HUES64 (cell line): ENCODE results near the gene TPP1.
A peak's percentile ranks its signal among the peaks of the same experiment; 100 is the strongest.

ENCODE experiments used
- H3K27ac ChIP-seq: 2 replicates; pipeline ENCODE4 v1.7.0; 2013; ENCODE audit warnings: low read depth, low read length, inconsistent platforms
- H3K27me3 ChIP-seq: 2 replicates; pipeline ENCODE4 v1.6.1; 2013; ENCODE audit warnings: mild to moderate bottlenecking, low read length; ENCODE audit not compliant: insufficient read depth
- H3K36me3 ChIP-seq: 2 replicates; pipeline ENCODE4 v1.6.1; 2013; ENCODE audit warnings: mild to moderate bottlenecking, low read length; ENCODE audit not compliant: insufficient read depth
- H3K4me1 ChIP-seq: 2 replicates; pipeline ENCODE4 v1.6.1; 2013; ENCODE audit warnings: mild to moderate bottlenecking, low read length, moderate library complexity; ENCODE audit not compliant: insufficient read depth
- H3K4me3 ChIP-seq: 2 replicates; pipeline ENCODE4 v1.5.1; 2013; ENCODE audit warnings: mild to moderate bottlenecking, low read length, moderate library complexity
- H3K9ac ChIP-seq: 2 replicates; pipeline ENCODE4 v1.6.1; 2013; ENCODE audit warnings: mild to moderate bottlenecking, low read depth, low read length
- H3K9me3 ChIP-seq: 2 replicates; pipeline ENCODE4 v1.6.1; 2013; ENCODE audit warnings: low read depth, low read length; ENCODE audit not compliant: insufficient read depth
- WGBS: fragments of 150-250, 120-280 bp; methylation state at CpG from one replicate; pipeline ENCODE4 v1.1.7; 2013; ENCODE audit warnings: missing lambda C conversion rate; 5-methylcytosine and 5-hydroxymethylcytosine counted together

The TPP1 gene

GRCh38 chr11:6626971-6627761 lies 7.9 kb upstream of the TPP1 start:
- no peaks in the 10 kb centered on the region; the same call in 1 of the 2 replicates for H3K4me1 ChIP-seq
- no peak overlapping the region for H3K4me3 ChIP-seq
- H3K27me3 ChIP-seq = peaks cover 38% of the 10 kb centered on the region
- H3K27ac ChIP-seq = no peak overlapping the region
- H3K9me3 ChIP-seq = no peaks in the 10 kb centered on the region
- H3K36me3 ChIP-seq = peaks cover 25% of the 10 kb centered on the region
- WGBS = 90% methylated on average over 19 of the region's 19 CpGs
- H3K9ac ChIP-seq = no peak overlapping the region

- no peaks in the 10 kb centered on the region; the same call in none of the 2 replicates for H3K4me1 ChIP-seq
- H3K9me3 ChIP-seq = no peaks in the 10 kb centered on the region
- H3K27me3 ChIP-seq = peaks cover 26% of the 10 kb centered on the region
- no peak overlapping the region for H3K27ac ChIP-seq
- no peak overlapping the region for H3K9ac ChIP-seq
- H3K4me3 ChIP-seq = no peak overlapping the region
- H3K36me3 ChIP-seq = peaks cover 25% of the 10 kb centered on the region
- WGBS = 96% methylated on average over 17 of the region's 17 CpGs
Observed at GRCh38 chr11:6625832-6626420, 6.7 kb upstream of the TPP1 start.

- peaks cover 4% of the 10 kb centered on the region for H3K4me1 ChIP-seq
- H3K27me3 ChIP-seq = peaks cover 19% of the 10 kb centered on the region
- H3K9ac ChIP-seq = no peak overlapping the region
- WGBS = 94% methylated on average over 12 of the region's 12 CpGs
- H3K4me3 ChIP-seq = no peak overlapping the region
- H3K9me3 ChIP-seq = no peaks in the 10 kb centered on the region
- no peak overlapping the region for H3K27ac ChIP-seq
- H3K36me3 ChIP-seq = peaks cover 25% of the 10 kb centered on the region
Observed at GRCh38 chr11:6625156-6625831, 6.1 kb upstream of the TPP1 start.

DNA sequence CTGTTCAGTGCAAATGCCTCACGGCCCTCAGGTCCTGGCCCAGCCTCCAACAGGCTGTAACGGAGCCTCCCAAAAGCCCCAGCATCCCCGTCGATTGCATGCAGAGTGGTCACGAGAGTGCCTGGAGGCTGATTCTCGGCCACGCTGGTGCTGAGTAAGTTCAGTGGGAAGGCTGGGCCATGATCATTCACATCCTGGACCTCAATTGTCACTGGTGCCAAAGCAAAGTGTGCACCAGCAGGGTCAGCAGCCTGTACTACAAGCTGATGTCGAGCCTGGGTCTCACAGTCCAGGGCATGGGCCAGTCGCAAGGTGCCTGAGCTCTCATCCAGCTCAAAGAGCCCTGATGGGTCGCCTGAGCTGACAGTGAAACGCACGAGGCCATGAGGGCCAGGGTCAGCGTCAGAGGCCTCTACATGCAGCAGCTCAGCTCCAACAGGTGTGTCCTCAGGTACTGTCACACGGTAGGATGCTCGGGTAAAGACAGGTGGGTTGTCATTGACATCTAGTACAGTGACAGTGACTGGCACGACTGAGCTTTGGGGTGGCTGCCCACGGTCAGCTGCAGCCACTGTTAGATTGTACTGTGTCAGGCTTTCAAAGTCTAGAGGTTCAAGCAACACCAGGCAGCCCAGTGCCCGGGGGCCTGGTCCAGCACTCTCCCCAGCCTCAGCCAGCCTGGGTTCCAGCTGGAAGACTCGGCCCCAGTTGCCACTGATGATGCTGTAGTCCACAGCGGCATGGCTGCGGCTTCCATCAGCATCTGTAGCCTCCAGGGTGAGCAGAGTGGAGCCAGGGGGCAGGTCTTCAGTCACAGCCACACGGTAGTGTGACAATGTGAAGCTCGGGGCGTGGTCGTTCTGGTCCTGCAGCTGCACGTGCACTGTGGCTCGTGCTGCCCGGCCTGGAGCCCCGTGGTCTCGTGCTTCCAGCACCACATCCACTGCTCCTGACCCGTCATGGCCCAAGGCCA lies 4.5 kb upstream of the TPP1 start:
- H3K9ac ChIP-seq = no peak overlapping the region

GRCh38 chr11:6622261-6623171 lies 3.3 kb upstream of the TPP1 start:
- H3K9ac ChIP-seq = no peak overlapping the region
- H3K9me3 ChIP-seq = no peaks in the 10 kb centered on the region
- H3K4me3 ChIP-seq = no peak overlapping the region
- H3K27ac ChIP-seq = no peak overlapping the region
- H3K36me3 ChIP-seq = peaks cover 19% of the 10 kb centered on the region
- 94% methylated on average over 24 of the region's 24 CpGs for WGBS
- H3K27me3 ChIP-seq = no peaks in the 10 kb centered on the region
- H3K4me1 ChIP-seq = peaks cover 20% of the 10 kb centered on the region

More for the DNA sequence above, 4.5 kb upstream of the TPP1 start:
- Histone ChIP-seq H3K27ac (no peak overlapping the region), H3K4me3 (no peak overlapping the region), H3K4me1 (peaks cover 14% of the 10 kb centered on the region), H3K9me3 (no peaks in the 10 kb centered on the region), H3K36me3 (peaks cover 20% of the 10 kb centered on the region), H3K27me3 (peaks cover 3% of the 10 kb centered on the region; the same call in 1 of the 2 replicates)
- WGBS = 94% methylated on average over 31 of the region's 31 CpGs

DNA sequence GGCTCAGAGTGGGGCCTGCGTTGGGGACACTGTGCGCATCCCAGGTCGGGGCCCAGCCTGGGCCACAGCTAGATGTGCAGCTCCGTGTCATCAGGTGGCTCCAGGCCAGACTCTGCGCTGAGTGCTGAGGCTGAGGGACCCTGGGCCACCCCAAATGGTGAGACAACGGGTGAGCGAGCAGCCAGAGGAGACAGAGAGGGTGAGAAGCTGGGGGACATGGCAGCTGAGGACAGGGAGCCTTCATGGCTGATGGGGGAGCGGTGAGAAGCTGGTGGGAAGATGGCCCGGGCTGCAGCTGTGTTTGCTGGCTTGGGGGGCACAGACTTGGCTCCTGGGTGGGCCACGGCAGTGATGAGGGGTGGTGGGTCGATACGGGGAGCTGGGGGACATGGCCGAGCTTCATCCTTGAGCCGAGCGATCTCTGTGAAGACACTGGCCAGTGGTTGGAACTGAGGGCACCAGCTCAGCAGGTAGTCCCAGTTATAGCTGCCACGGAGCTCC lies 2.5 kb upstream of the TPP1 start:
- H3K27ac ChIP-seq = no peak overlapping the region
- no peaks in the 10 kb centered on the region for H3K27me3 ChIP-seq
- WGBS = 93% methylated on average over 16 of the region's 16 CpGs
- no peak overlapping the region for H3K4me3 ChIP-seq
- H3K9ac ChIP-seq = no peak overlapping the region
- no peaks in the 10 kb centered on the region for H3K9me3 ChIP-seq
- peaks cover 20% of the 10 kb centered on the region for H3K4me1 ChIP-seq
- peaks cover 14% of the 10 kb centered on the region for H3K36me3 ChIP-seq

DNA sequence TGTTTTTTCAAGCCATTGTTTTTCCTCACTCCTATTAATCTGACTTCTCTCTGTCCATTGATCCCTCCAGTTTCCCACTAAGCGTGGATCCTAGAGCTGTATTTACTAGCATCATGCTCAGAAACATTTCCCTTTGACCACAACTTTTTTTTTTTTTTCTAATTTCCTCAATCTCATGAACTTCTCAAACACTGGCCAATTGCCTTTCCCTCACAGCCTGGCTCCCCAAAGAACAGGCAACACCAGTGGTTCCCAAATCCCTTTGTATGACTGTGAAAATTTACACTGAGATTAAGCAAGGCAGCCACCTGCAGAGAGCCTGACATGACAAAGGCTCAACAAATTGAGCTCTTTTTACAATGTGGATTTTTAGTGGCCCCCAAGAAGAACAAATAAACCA lies 1.4 kb upstream of the TPP1 start:
- H3K4me1 ChIP-seq = peaks cover 20% of the 10 kb centered on the region
- H3K4me3 ChIP-seq = no peak overlapping the region
- peaks cover 18% of the 10 kb centered on the region for H3K36me3 ChIP-seq
- H3K9me3 ChIP-seq = no peaks in the 10 kb centered on the region
- no peaks in the 10 kb centered on the region for H3K27me3 ChIP-seq
- WGBS = 84% methylated on average over 1 of the region's 1 CpG
- no peak overlapping the region for H3K27ac ChIP-seq
- H3K9ac ChIP-seq = no peak overlapping the region

DNA sequence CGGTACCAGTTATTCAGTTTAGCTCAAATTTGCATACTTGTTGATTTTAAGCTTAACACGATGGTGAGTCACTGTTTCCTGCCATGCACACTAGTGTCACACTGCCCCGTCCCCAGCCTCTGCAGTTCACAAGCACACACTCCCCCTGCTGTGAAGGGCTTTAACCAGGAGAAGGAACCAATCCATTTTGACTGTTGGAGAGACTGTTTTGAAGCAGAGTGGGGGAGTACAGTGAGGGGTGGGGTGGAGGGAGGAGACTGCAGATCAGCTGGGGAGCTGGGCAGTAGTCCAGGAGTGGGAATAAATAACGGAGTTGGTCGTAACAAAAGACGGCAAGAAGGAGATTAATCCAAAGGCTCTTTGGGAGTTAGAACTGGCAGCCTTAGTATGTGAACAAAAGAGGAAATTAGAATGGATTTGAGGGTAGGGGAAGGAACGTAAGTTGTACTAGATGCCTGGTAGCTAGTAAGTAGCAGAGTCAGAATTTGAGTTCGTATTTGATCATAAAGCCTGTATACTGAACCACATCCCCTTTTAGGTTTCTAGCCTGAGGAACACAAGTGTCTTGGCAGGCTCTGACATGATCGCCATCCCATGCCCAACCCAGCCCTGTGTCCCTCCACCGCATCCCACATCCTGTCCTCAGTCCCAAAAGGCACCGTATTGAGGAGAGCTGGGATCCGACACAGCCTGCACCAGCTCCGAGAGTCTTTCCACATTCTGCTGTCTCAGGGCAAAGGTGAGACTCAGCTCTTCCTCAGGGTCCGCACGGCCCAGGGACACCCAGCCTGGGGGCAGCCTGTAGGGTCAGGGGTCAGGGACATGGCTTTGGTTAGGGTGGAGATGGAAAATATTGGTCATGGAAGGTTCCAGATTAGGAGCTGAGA lies 862 bp downstream of the TPP1 start:
- H3K27me3 ChIP-seq = no peaks in the 10 kb centered on the region
- H3K27ac ChIP-seq = no peak overlapping the region
- H3K9ac ChIP-seq = peak overlapping the region; percentile 78
- H3K9me3 ChIP-seq = no peaks in the 10 kb centered on the region
- peaks cover 20% of the 10 kb centered on the region for H3K4me1 ChIP-seq
- H3K4me3 ChIP-seq = peak overlapping the region; percentile 84
- 51% methylated on average over 15 of the region's 15 CpGs for WGBS
- H3K36me3 ChIP-seq = peaks cover 18% of the 10 kb centered on the region

DNA sequence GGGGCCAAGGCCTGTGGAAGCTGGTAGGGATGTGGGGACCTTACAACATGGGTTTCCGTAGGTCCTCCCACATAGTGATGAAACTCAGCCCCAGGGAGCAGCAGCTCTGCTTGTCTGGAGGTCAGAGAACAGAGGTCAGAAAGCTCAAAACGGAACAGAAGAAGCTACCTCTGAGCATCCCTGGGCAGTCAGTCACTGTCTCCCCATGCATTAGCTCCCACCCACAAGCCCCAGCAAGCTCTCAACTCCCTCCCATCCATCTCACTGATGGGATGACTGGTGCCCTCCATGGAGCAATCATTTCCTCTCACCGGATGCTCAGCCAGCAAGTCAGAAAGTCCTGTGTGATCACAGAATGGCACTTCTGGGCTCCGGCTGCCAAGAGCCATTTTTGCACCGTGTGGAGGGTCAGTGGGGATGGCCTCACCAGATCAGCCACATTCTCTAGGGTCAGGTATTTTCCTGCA lies 1.9 kb downstream of the TPP1 start:
- Histone ChIP-seq H3K36me3 (peaks cover 18% of the 10 kb centered on the region), H3K9ac (no peak overlapping the region), H3K27ac (no peak overlapping the region), H3K4me3 (no peak overlapping the region), H3K9me3 (no peaks in the 10 kb centered on the region), H3K4me1 (peaks cover 25% of the 10 kb centered on the region), H3K27me3 (no peaks in the 10 kb centered on the region)
- 90% methylated on average over 5 of the region's 5 CpGs for WGBS
